ENCODE measurements around the gene DUS2.
"Not testable (repeated sequence)": the region's sequence is repeated elsewhere in the genome, so short reads cannot be mapped to it uniquely, and the experiment has no call there.

The DUS2 gene

GRCh38 chr16:68022728-68023537, at the start of gene DUS2, which contains the start of gene DDX28:
Gene DUS2, plus strand, starts transcription at chr16:68023284. Its CDS starts 14,740 bp downstream, at chr16:68038024.
Gene DDX28, minus strand, starts transcription at chr16:68023232. Its CDS starts 30 bp downstream, at chr16:68023202.
- peak; percentile 81 to 97 (median 96) for DNase-seq (ENCODE audit: low read depth in 2 of 3, low spot score in 2 of 3)

GRCh38 chr16:67975321-67976105, 47.6 kb upstream of the DUS2 start:
- no peak for DNase-seq (ENCODE audit: low read depth in 2 of 3, low spot score in 2 of 3)

- no peak for DNase-seq (ENCODE audit: low read depth in 2 of 3, low spot score in 2 of 3)
These were observed 46.9 kb upstream of the DUS2 start for GRCh38 chr16:67976205-67976604.

GRCh38 chr16:67977005-67977404, 46.1 kb upstream of the DUS2 start:
- no peak for DNase-seq (ENCODE audit: low read depth in 2 of 3, low spot score in 2 of 3)

GRCh38 chr16:67977469-67978227, 45.4 kb upstream of the DUS2 start:
- DNase-seq (ENCODE audit: low read depth in 2 of 3, low spot score in 2 of 3) = no peak

GRCh38 chr16:67979955-67980678, 43.0 kb upstream of the DUS2 start, which contains the start of gene DPEP3:
Gene DPEP3, minus strand, starts transcription at chr16:67980499. Its CDS starts 119 bp downstream, at chr16:67980380.
- no peak for DNase-seq (ENCODE audit: low read depth in 2 of 3, low spot score in 2 of 3)

- no peak for DNase-seq (ENCODE audit: low read depth in 2 of 3, low spot score in 2 of 3)
These were observed 40.9 kb upstream of the DUS2 start for GRCh38 chr16:67982011-67982696.

- DNase-seq (ENCODE audit: low read depth in 2 of 3, low spot score in 2 of 3) = no peak
These were observed 36.1 kb upstream of the DUS2 start for GRCh38 chr16:67986949-67987348.

GRCh38 chr16:67987460-67988160, 35.5 kb upstream of the DUS2 start:
- DNase-seq (ENCODE audit: low read depth in 2 of 3, low spot score in 2 of 3) = no peak

- no peak for DNase-seq (ENCODE audit: low read depth in 2 of 3, low spot score in 2 of 3)
These were observed 34.4 kb upstream of the DUS2 start for GRCh38 chr16:67988675-67989074.

GRCh38 chr16:67989322-67990017, 33.6 kb upstream of the DUS2 start:
- no peak for DNase-seq (ENCODE audit: low read depth in 2 of 3, low spot score in 2 of 3)

- no peak for DNase-seq (ENCODE audit: low read depth in 2 of 3, low spot score in 2 of 3)
These were observed 33.1 kb upstream of the DUS2 start for GRCh38 chr16:67990018-67990386.

GRCh38 chr16:67992661-67993206, 30.4 kb upstream of the DUS2 start:
- DNase-seq (ENCODE audit: low read depth in 2 of 3, low spot score in 2 of 3) = no peak

GRCh38 chr16:67993207-67994039, 29.7 kb upstream of the DUS2 start:
- DNase-seq (ENCODE audit: low read depth in 2 of 3, low spot score in 2 of 3) = peak; percentile 76 to 81 (median 79)

- DNase-seq (ENCODE audit: low read depth in 2 of 3, low spot score in 2 of 3) = not testable (repeated sequence)
These were observed 29.1 kb upstream of the DUS2 start for GRCh38 chr16:67994040-67994408.

- no peak for DNase-seq (ENCODE audit: low read depth in 2 of 3, low spot score in 2 of 3)
These were observed 27.7 kb upstream of the DUS2 start for GRCh38 chr16:67995423-67995822.

GRCh38 chr16:67996666-67997065, 26.4 kb upstream of the DUS2 start:
- DNase-seq (ENCODE audit: low read depth in 2 of 3, low spot score in 2 of 3) = no peak
